GM12873 (cell line): Measurements from ENCODE around the gene CDC45.

Experiments used
- CTCF ChIP-seq: IDR thresholded peaks from 2 replicates; pipeline ENCODE4 v1.5.1; 2012; ENCODE audit warnings: low read depth, mild to moderate bottlenecking, moderate library complexity, low read length, control low read depth; ENCODE audit not compliant: insufficient read depth; ENCODE audit errors: missing control alignments

The CDC45 gene

GRCh38 chr22:19516378-19517170 lies 36.9 kb downstream of the CDC45 start:
- TF ChIP-seq CTCF = no peak

- TF ChIP-seq CTCF = no peak
These were observed 37.4 kb downstream of the CDC45 start for GRCh38 chr22:19517171-19517500.

- TF ChIP-seq CTCF = no peak
These were observed 38.3 kb downstream of the CDC45 start for GRCh38 chr22:19517919-19518611.

- TF ChIP-seq CTCF = no peak
These were observed 38.9 kb downstream of the CDC45 start for GRCh38 chr22:19518635-19519034.

GRCh38 chr22:19519041-19519926 lies 39.6 kb downstream of the CDC45 start:
- TF ChIP-seq CTCF = no peak

- TF ChIP-seq CTCF = no peak
These were observed 40.3 kb downstream of the CDC45 start for GRCh38 chr22:19520007-19520406.
